ENCODE data around the gene CAMK2A. TPM values are rescaled to one million over a fixed set of nuclear protein-coding genes. Genes with fewer than 3 reads are reported as not detected.

The CAMK2A gene
- total RNA-seq, 6 experiments from 2014 or later = 0.10 to 0.26 (median 0.23) TPM; not detected in 3

- DNase-seq (no peak), ATAC-seq (no peak)
- peaks cover 0 to 27% (median 6%) of the 10 kb centered on the region in 4 donors for H3K4me1 ChIP-seq
- no peaks in the 10 kb centered on the region for H3K27me3 ChIP-seq
- intact Hi-C loops (cut with DNase I) = no loop called here
- whole genome bisulfite sequencing (ENCODE audit: insufficient coverage, low coverage, low lambda C conversion rate, missing lambda C conversion rate) = 83% methylated on average over 4 of the region's 7 CpGs
- H3K9me3 ChIP-seq = no peaks in the 10 kb centered on the region
- H3K27ac ChIP-seq = no peak overlapping the region
- no peaks in the 10 kb centered on the region for H3K36me3 ChIP-seq
- H3K4me3 ChIP-seq = no peak overlapping the region
- no peak for TF ChIP-seq CTCF (IDR thresholded peaks at IDR 0.05)
- TF ChIP-seq POLR2A (IDR thresholded peaks at IDR 0.05) = no peak
These were observed 27.1 kb downstream of the CAMK2A start for GRCh38 chr5:150262502-150262901.

- Histone ChIP-seq H3K9me3 (no peaks in the 10 kb centered on the region), H3K4me3 (no peak overlapping the region), H3K36me3 (no peaks in the 10 kb centered on the region), H3K27ac (no peak overlapping the region), H3K4me1 (peaks cover 0 to 14% (median under 1%) of the 10 kb centered on the region in 4 donors), H3K27me3 (no peaks in the 10 kb centered on the region)
- TF ChIP-seq CTCF (IDR thresholded peaks at IDR 0.05) (no peak), POLR2A (IDR thresholded peaks at IDR 0.05) (no peak)
- 39% methylated on average over 3 of the region's 8 CpGs for WGBS (ENCODE audit: insufficient coverage, low coverage, low lambda C conversion rate, missing lambda C conversion rate)
- DNase-seq (no peak), ATAC-seq (no peak)
- intact Hi-C loops (cut with DNase I) = no loop called here
These were observed 28.3 kb downstream of the CAMK2A start for GRCh38 chr5:150261231-150261630.

- WGBS (ENCODE audit: insufficient coverage, low coverage, low lambda C conversion rate, missing lambda C conversion rate) = 75% methylated on average over 4 of the region's 6 CpGs
- intact Hi-C loops (cut with DNase I) = loop anchor here in 1 of 2 donors (10.0 kb wide), 1 partner anchor 97 kb away; the partner anchor contains the start of gene TCOF1
- TF ChIP-seq POLR2A (IDR thresholded peaks at IDR 0.05) = no peak
- TF ChIP-seq CTCF (IDR thresholded peaks at IDR 0.05) = no peak
- no peak overlapping the region for H3K27ac ChIP-seq
- no peaks in the 10 kb centered on the region for H3K9me3 ChIP-seq
- H3K27me3 ChIP-seq = no peaks in the 10 kb centered on the region
- ATAC-seq (no peak), DNase-seq (no peak)
- no peak overlapping the region for H3K4me3 ChIP-seq
- H3K36me3 ChIP-seq = no peaks in the 10 kb centered on the region
- H3K4me1 ChIP-seq = no peaks in the 10 kb centered on the region
These were observed 31.4 kb downstream of the CAMK2A start for GRCh38 chr5:150258130-150258529.

GRCh38 chr5:150257424-150257823 is 32.1 kb downstream of the CAMK2A start:
- intact Hi-C loops (cut with DNase I) = loop anchor here in 1 of 2 donors (10.0 kb wide), 1 partner anchor 97 kb away; the partner anchor contains the start of gene TCOF1
- H3K4me3 ChIP-seq = no peak overlapping the region
- DNase-seq (no peak), ATAC-seq (no peak)
- TF ChIP-seq CTCF (IDR thresholded peaks at IDR 0.05) (no peak), POLR2A (IDR thresholded peaks at IDR 0.05) (no peak)
- no peaks in the 10 kb centered on the region for H3K27me3 ChIP-seq
- no peak overlapping the region for H3K27ac ChIP-seq
- no peaks in the 10 kb centered on the region for H3K4me1 ChIP-seq
- H3K9me3 ChIP-seq = no peaks in the 10 kb centered on the region
- 80% methylated on average over 1 of the region's 11 CpGs for WGBS (ENCODE audit: insufficient coverage, low coverage, low lambda C conversion rate, missing lambda C conversion rate)
- H3K36me3 ChIP-seq = no peaks in the 10 kb centered on the region
